BE2C (cell line): ENCODE results near the gene TLK2.
A peak's percentile ranks its signal among the peaks of the same experiment; 100 is the strongest.
"Not testable (repeated sequence)": the region's sequence is repeated elsewhere in the genome, so short reads cannot be mapped to it uniquely, and the experiment has no call there.

Source experiments
- DNase-seq: peaks from one replicate; pipeline ENCODE4 v3.0.0-alpha.2; 2020
- H3K27me3 ChIP-seq: fragments of 250-450 bp; sonication (Bioruptor Pico); 2 replicates; pipeline ENCODE4 v1.5.1; 2020; ENCODE audit warnings: mild to moderate bottlenecking
- H3K36me3 ChIP-seq: fragments of 250-450 bp; sonication (Bioruptor Pico); 2 replicates; pipeline ENCODE4 v1.5.1; 2020; ENCODE audit warnings: mild to moderate bottlenecking
- H3K4me1 ChIP-seq: fragments of 250-450 bp; sonication (Bioruptor Pico); 2 replicates; pipeline ENCODE4 v1.5.1; 2020
- H3K4me3 ChIP-seq: 2 replicates; pipeline ENCODE4 v1.5.1; 2011; ENCODE audit warnings: low read depth, low read length
- H3K9me3 ChIP-seq: fragments of 250-450 bp; sonication (Bioruptor Pico); 2 replicates; pipeline ENCODE4 v1.5.1; 2020

The TLK2 gene

GRCh38 chr17:62470666-62471379 is 7.8 kb upstream of the TLK2 start:
- H3K9me3 ChIP-seq, H3K4me1 ChIP-seq, H3K4me3 ChIP-seq, H3K27me3 ChIP-seq, H3K36me3 ChIP-seq: not testable (repeated sequence)
- DNase-seq, result peak; percentile 96

- DNase-seq, result peak; percentile 9
- not testable (repeated sequence) for H3K4me1 ChIP-seq, H3K4me3 ChIP-seq, H3K9me3 ChIP-seq, H3K27me3 ChIP-seq, H3K36me3 ChIP-seq
These were observed 7.2 kb upstream of the TLK2 start for GRCh38 chr17:62471380-62471880.

GRCh38 chr17:62473030-62473982 is 5.3 kb upstream of the TLK2 start:
- not testable (repeated sequence) for H3K4me3 ChIP-seq, DNase-seq

GRCh38 chr17:62477111-62477510 is 1.5 kb upstream of the TLK2 start:
- H3K4me3 ChIP-seq, result peak overlapping the region; percentile 59
- H3K9me3 ChIP-seq, result not testable (repeated sequence)

More at GRCh38 chr17:62473030-62473982, 5.3 kb upstream of the TLK2 start:
- not testable (repeated sequence) for H3K9me3 ChIP-seq, H3K36me3 ChIP-seq, H3K27me3 ChIP-seq, H3K4me1 ChIP-seq

GRCh38 chr17:62477718-62478408 is 762 bp upstream of the TLK2 start:
- H3K27me3 ChIP-seq, H3K9me3 ChIP-seq, H3K4me1 ChIP-seq, DNase-seq, H3K36me3 ChIP-seq: not testable (repeated sequence)
- peak overlapping the region; percentile 59 for H3K4me3 ChIP-seq

More at GRCh38 chr17:62477111-62477510, 1.5 kb upstream of the TLK2 start:
- H3K27me3 ChIP-seq, H3K4me1 ChIP-seq, H3K36me3 ChIP-seq, DNase-seq: not testable (repeated sequence)

- H3K4me1 ChIP-seq, H3K36me3 ChIP-seq, H3K27me3 ChIP-seq, H3K9me3 ChIP-seq: not testable (repeated sequence)
- DNase-seq, result peak; percentile 32
- peak overlapping the region; percentile 80 for H3K4me3 ChIP-seq
These were observed 434 bp downstream of the TLK2 start for GRCh38 chr17:62478880-62479638.

- not testable (repeated sequence) for H3K36me3 ChIP-seq, H3K27me3 ChIP-seq, H3K9me3 ChIP-seq, H3K4me1 ChIP-seq
- peak overlapping the region; percentile 80 for H3K4me3 ChIP-seq
- peak; percentile 23 for DNase-seq
These were observed 1.1 kb downstream of the TLK2 start for GRCh38 chr17:62479639-62480258.

- DNase-seq, H3K4me1 ChIP-seq, H3K27me3 ChIP-seq, H3K36me3 ChIP-seq, H3K4me3 ChIP-seq, H3K9me3 ChIP-seq: not testable (repeated sequence)
These were observed 3.9 kb downstream of the TLK2 start for GRCh38 chr17:62482553-62482952.

GRCh38 chr17:62490990-62491389 is 12.4 kb downstream of the TLK2 start:
- H3K27me3 ChIP-seq, H3K36me3 ChIP-seq, H3K4me3 ChIP-seq, DNase-seq, H3K9me3 ChIP-seq, H3K4me1 ChIP-seq: not testable (repeated sequence)

- H3K4me3 ChIP-seq, H3K9me3 ChIP-seq, H3K36me3 ChIP-seq, DNase-seq, H3K4me1 ChIP-seq, H3K27me3 ChIP-seq: not testable (repeated sequence)
These were observed 14.5 kb downstream of the TLK2 start for GRCh38 chr17:62493049-62493655.

- H3K4me3 ChIP-seq, H3K36me3 ChIP-seq, H3K9me3 ChIP-seq, H3K4me1 ChIP-seq, H3K27me3 ChIP-seq, DNase-seq: not testable (repeated sequence)
These were observed 15.4 kb downstream of the TLK2 start for GRCh38 chr17:62494073-62494472.

- not testable (repeated sequence) for H3K4me3 ChIP-seq, DNase-seq, H3K36me3 ChIP-seq, H3K9me3 ChIP-seq, H3K4me1 ChIP-seq, H3K27me3 ChIP-seq
These were observed 17.7 kb downstream of the TLK2 start for GRCh38 chr17:62496344-62496743.

GRCh38 chr17:62498796-62499195 is 20.2 kb downstream of the TLK2 start:
- not testable (repeated sequence) for H3K9me3 ChIP-seq, H3K27me3 ChIP-seq, H3K4me3 ChIP-seq, DNase-seq, H3K4me1 ChIP-seq, H3K36me3 ChIP-seq

- H3K4me1 ChIP-seq, H3K4me3 ChIP-seq, H3K9me3 ChIP-seq: not testable (repeated sequence)
These were observed 21.8 kb downstream of the TLK2 start for GRCh38 chr17:62500463-62500862.

More at GRCh38 chr17:62500463-62500862, 21.8 kb downstream of the TLK2 start:
- not testable (repeated sequence) for H3K36me3 ChIP-seq, DNase-seq, H3K27me3 ChIP-seq
